Liver (tissue), 9 donors: Measurements from ENCODE around the gene ZNRF3. TPM values are rescaled to one million over a fixed set of nuclear protein-coding genes. Genes with fewer than 3 reads are reported as not detected.

Experiments used
- DNase-seq: peaks from one replicate; pipeline ENCODE4 v3.0.0-alpha.2; 2017; ENCODE audit warnings: low spot score
- H3K27ac ChIP-seq, 2 donors: one replicate each; pipeline ENCODE4 v1.7.0; 2013; ENCODE audit warnings: inconsistent platforms in 2 of 2, low read length in 2 of 2, control low read depth in 1 of 2, low read depth in 1 of 2, mild to moderate bottlenecking in 1 of 2
- H3K27me3 ChIP-seq, 4 donors: one replicate each; pipeline versions ENCODE4 v1.6.1 to v1.7.0; 2013; ENCODE audit warnings: low read length in 3 of 4, inconsistent platforms in 1 of 4, mild to moderate bottlenecking in 1 of 4, moderate library complexity in 1 of 4; ENCODE audit not compliant: control insufficient read depth in 4 of 4, insufficient read depth in 4 of 4
- H3K36me3 ChIP-seq, 4 donors: one replicate each; pipeline versions ENCODE4 v1.6.1 to v1.7.0; 2013; ENCODE audit warnings: low read length in 3 of 4, mild to moderate bottlenecking in 3 of 4, low read depth in 1 of 4, moderate library complexity in 1 of 4; ENCODE audit not compliant: control insufficient read depth in 4 of 4, insufficient read depth in 3 of 4
- H3K4me1 ChIP-seq, 4 donors: one replicate each; pipeline versions ENCODE4 v1.6.1 to v1.7.0; 2013; ENCODE audit warnings: low read length in 3 of 4, mild to moderate bottlenecking in 3 of 4, moderate library complexity in 1 of 4; ENCODE audit not compliant: control insufficient read depth in 4 of 4, insufficient read depth in 4 of 4
- H3K4me3 ChIP-seq, 3 donors: one replicate each; pipeline versions ENCODE4 v1.6.1 to v1.7.0; 2013; ENCODE audit warnings: low read length in 3 of 3, control low read depth in 1 of 3, low read depth in 1 of 3, mild to moderate bottlenecking in 1 of 3
- H3K9ac ChIP-seq, 2 donors: one replicate each; pipeline ENCODE4 v1.7.0; 2013; ENCODE audit warnings: low read length in 2 of 2, mild to moderate bottlenecking in 2 of 2, moderate library complexity in 2 of 2, control low read depth in 1 of 2, low read depth in 1 of 2
- H3K9me3 ChIP-seq, 4 donors: one replicate each; pipeline versions ENCODE4 v1.6.1 to v1.7.0; 2013; ENCODE audit warnings: low read length in 3 of 4; ENCODE audit not compliant: control insufficient read depth in 4 of 4
- ATF3 ChIP-seq: IDR thresholded peaks from 2 replicates; pipeline ENCODE4 v1.6.1; 2016; ENCODE audit warnings: antibody characterized with exemption
- CTCF ChIP-seq: fragments of 150-350 bp; IDR thresholded peaks from 2 replicates; pipeline ENCODE4 v1.5.1; 2017; ENCODE audit warnings: improper control_type of control experiment, low read depth, low read length; ENCODE audit not compliant: missing input control
- EGR1 ChIP-seq, 2 donors: IDR thresholded peaks; 2 replicates each; pipeline ENCODE4 v1.6.1; 2016 to 2018; ENCODE audit warnings: antibody characterized with exemption in 2 of 2, low read depth in 2 of 2
- FOXA1 ChIP-seq: IDR thresholded peaks from 2 replicates; pipeline ENCODE4 v1.6.1; 2016; ENCODE audit warnings: antibody characterized with exemption
- FOXA2 ChIP-seq: IDR thresholded peaks from 2 replicates; pipeline ENCODE4 v1.6.1; 2016; ENCODE audit warnings: antibody characterized with exemption
- GABPA ChIP-seq, 2 donors: IDR thresholded peaks in 1 of 2; conservative IDR thresholded peaks in 1 of 2; 2 replicates each; pipeline ENCODE4 v1.6.1; 2016; ENCODE audit warnings: antibody characterized with exemption in 2 of 2, mild to moderate bottlenecking in 1 of 2, moderate library complexity in 1 of 2
- HNF4A ChIP-seq, 2 donors: conservative IDR thresholded peaks; 2 replicates each; pipeline ENCODE4 v1.6.1; 2016; ENCODE audit warnings: antibody characterized with exemption in 2 of 2, mild to moderate bottlenecking in 2 of 2
- HNF4G ChIP-seq: IDR thresholded peaks from 2 replicates; pipeline ENCODE4 v1.6.1; 2016; ENCODE audit warnings: antibody characterized with exemption
- JUND ChIP-seq, 2 donors: IDR thresholded peaks; 2 replicates each; pipeline ENCODE4 v1.6.1; 2016; ENCODE audit warnings: antibody characterized with exemption in 2 of 2
- MAX ChIP-seq: IDR thresholded peaks from 2 replicates; pipeline ENCODE4 v1.6.1; 2016; ENCODE audit warnings: antibody characterized with exemption
- REST ChIP-seq: IDR thresholded peaks from 2 replicates; pipeline ENCODE4 v1.6.1; 2016; ENCODE audit warnings: antibody characterized with exemption, mild to moderate bottlenecking
- RXRA ChIP-seq, 2 donors: IDR thresholded peaks; 2 replicates each; pipeline ENCODE4 v1.6.1; 2017 to 2018; ENCODE audit warnings: antibody characterized with exemption in 2 of 2, mild to moderate bottlenecking in 1 of 2
- SP1 ChIP-seq: IDR thresholded peaks from 2 replicates; pipeline ENCODE4 v1.6.1; 2018; ENCODE audit warnings: antibody characterized with exemption, mild to moderate bottlenecking
- TAF1 ChIP-seq: conservative IDR thresholded peaks from 2 replicates; pipeline ENCODE4 v1.6.1; 2016; ENCODE audit warnings: antibody characterized with exemption, mild to moderate bottlenecking
- YY1 ChIP-seq: IDR thresholded peaks from 2 replicates; pipeline ENCODE4 v1.6.1; 2016; ENCODE audit warnings: antibody characterized with exemption, mild to moderate bottlenecking
- ZBTB33 ChIP-seq: IDR thresholded peaks from 2 replicates; pipeline ENCODE4 v1.6.1; 2016; ENCODE audit warnings: antibody characterized with exemption
- WGBS: extraction: QIAGEN DNeasy Blood & Tissue Kit; methylation state at CpG from one replicate; pipeline ENCODE4 v1.1.7; 2013; 5-methylcytosine and 5-hydroxymethylcytosine counted together
- polyA plus RNA-seq, 2 donors: library from polyadenylated mRNA; stranded (reverse) in 1 of 2; unstranded in 1 of 2; fragments of 200-250 nt in 1 of 2; fragments of >200 nt in 1 of 2; fragmentation: Nextera tagmentation in 1 of 2; extraction: Ambion mirVana in 1 of 2; gene quantifications; one replicate each; pipeline versions ENCODE4 v1.2.1 to v1.2.3, GENCODE V29; 2013 to 2015
- total RNA-seq, 2 donors: library from RNA; depleted of rRNA; stranded (reverse); fragments of >200 nt; gene quantifications; one replicate each; pipeline ENCODE4 v1.2.3, GENCODE V29; 2014
- donor health status: healthy.
- donor health status: healthy.
- donor health status: healthy.
- donor health status: healthy.
- donor health status: healthy.

The ZNRF3 gene
- total and polyA plus RNA-seq, 4 donors: 2.2 to 5.9 (median 4.7) TPM

- 82% methylated on average over 1 of the region's 1 CpG for WGBS
- Histone ChIP-seq H3K4me1 (peaks cover 2 to 13% (median 8%) of the 10 kb centered on the region in 4 donors), H3K9me3 (no peaks in the 10 kb centered on the region), H3K27ac (no peak overlapping the region), H3K36me3 (no peaks in the 10 kb centered on the region), H3K4me3 (no peak overlapping the region), H3K27me3 (no peaks in the 10 kb centered on the region), H3K9ac (no peak overlapping the region)
- TF ChIP-seq SP1 (no peak), HNF4G (no peak), FOXA1 (no peak), YY1 (no peak), FOXA2 (no peak), JUND (IDR thresholded peaks at IDR 0.05) (no peak), MAX (no peak), REST (no peak), TAF1 (no peak), GABPA (IDR thresholded peaks at IDR 0.05 in 1 of 2, conservative IDR thresholded peaks at IDR 0.05 in 1 of 2) (no peak), HNF4A (conservative IDR thresholded peaks at IDR 0.05) (no peak), CTCF (no peak), RXRA (IDR thresholded peaks at IDR 0.05) (no peak), ATF3 (no peak)
- DNase-seq: no peak
Observed at GRCh38 chr22:28999919-29000556, 116.7 kb downstream of the ZNRF3 start.

GRCh38 chr22:29000641-29001040 lies 117.3 kb downstream of the ZNRF3 start:
- TF ChIP-seq ZBTB33 (no peak), GABPA (IDR thresholded peaks at IDR 0.05 in 1 of 2, conservative IDR thresholded peaks at IDR 0.05 in 1 of 2) (no peak), MAX (no peak), HNF4A (conservative IDR thresholded peaks at IDR 0.05) (no peak), EGR1 (IDR thresholded peaks at IDR 0.05; ENCODE audit: low read depth in 2 of 2) (no peak)
- H3K27ac ChIP-seq: no peak overlapping the region
- peaks cover 2 to 17% (median 12%) of the 10 kb centered on the region in 4 donors for H3K4me1 ChIP-seq
- no peak overlapping the region for H3K9ac ChIP-seq
- no peak overlapping the region for H3K4me3 ChIP-seq
- H3K9me3 ChIP-seq: no peaks in the 10 kb centered on the region
- no peaks in the 10 kb centered on the region for H3K36me3 ChIP-seq
- no peaks in the 10 kb centered on the region for H3K27me3 ChIP-seq
- 98% methylated on average over 5 of the region's 5 CpGs for WGBS
- no peak for DNase-seq
